GM06990 (cell line): ENCODE measurements around the gene FOXN4.

ENCODE experiments used
- DNase-seq: peaks from one replicate; pipeline ENCODE4 v3.0.0-alpha.2; 2011; ENCODE audit not compliant: insufficient read length; ENCODE audit errors: extremely low read depth
- H3K27me3 ChIP-seq: replicated peaks from 2 replicates; pipeline ENCODE4 v1.6.0; 2011; ENCODE audit warnings: low read length; ENCODE audit not compliant: control insufficient read depth, insufficient read depth
- H3K36me3 ChIP-seq: 2 replicates; pipeline ENCODE4 v1.5.1; 2011; ENCODE audit warnings: low read length; ENCODE audit not compliant: control insufficient read depth, insufficient read depth
- H3K4me3 ChIP-seq: replicated peaks from 2 replicates; pipeline ENCODE4 v1.5.1; 2011; ENCODE audit warnings: low read depth, mild to moderate bottlenecking, control low read depth, low read length
- CTCF ChIP-seq: IDR thresholded peaks from 2 replicates; pipeline ENCODE4 v1.5.1; 2011; ENCODE audit warnings: low read length, control low read depth, mild to moderate bottlenecking, inconsistent platforms; ENCODE audit not compliant: insufficient read depth, poor library complexity, severe bottlenecking

The FOXN4 gene

GRCh38 chr12:109267361-109267760, 41.7 kb downstream of the FOXN4 start:
- no peaks in the 10 kb centered on the region; the same call in 1 of the 2 replicates for H3K27me3 ChIP-seq
- no peak for DNase-seq
- no peaks in the 10 kb centered on the region for H3K36me3 ChIP-seq
- no peak overlapping the region for H3K4me3 ChIP-seq
- TF ChIP-seq CTCF = no peak

GRCh38 chr12:109266106-109266879, 42.8 kb downstream of the FOXN4 start:
- no peaks in the 10 kb centered on the region for H3K36me3 ChIP-seq
- DNase-seq = no peak
- TF ChIP-seq CTCF = no peak
- H3K4me3 ChIP-seq = no peak overlapping the region
- no peaks in the 10 kb centered on the region; the same call in 1 of the 2 replicates for H3K27me3 ChIP-seq

- no peak for TF ChIP-seq CTCF
- H3K36me3 ChIP-seq = no peaks in the 10 kb centered on the region
- DNase-seq = no peak
- no peak overlapping the region for H3K4me3 ChIP-seq
- H3K27me3 ChIP-seq = no peaks in the 10 kb centered on the region
Measured at GRCh38 chr12:109264943-109265650, 44.0 kb downstream of the FOXN4 start.

GRCh38 chr12:109264095-109264942, 44.8 kb downstream of the FOXN4 start:
- Histone ChIP-seq H3K36me3 (no peaks in the 10 kb centered on the region), H3K27me3 (no peaks in the 10 kb centered on the region), H3K4me3 (no peak overlapping the region)
- peak; percentile 93 for TF ChIP-seq CTCF
- peak; percentile 52 for DNase-seq

GRCh38 chr12:109263439-109263838, 45.6 kb downstream of the FOXN4 start:
- TF ChIP-seq CTCF = no peak
- no peaks in the 10 kb centered on the region for H3K27me3 ChIP-seq
- H3K36me3 ChIP-seq = no peaks in the 10 kb centered on the region
- H3K4me3 ChIP-seq = no peak overlapping the region
- DNase-seq = no peak
